Activated gamma-delta T cell treated with anti-CD3 and anti-CD28 coated beads, Interleukin-2, amount 50 U/mL, for 16 hours (primary cell): ENCODE results near the gene GLCE.

Experiments
- DNase-seq: peaks from one replicate; pipeline ENCODE4 v3.0.0-alpha.2; 2020; ENCODE audit warnings: low read depth

The GLCE gene

GRCh38 chr15:69320977-69321554 is 160.6 kb downstream of the GLCE start:
- no peak for DNase-seq
